ENCODE results near the gene PMFBP1.
"Not testable (repeated sequence)": the region's sequence is repeated elsewhere in the genome, so short reads cannot be mapped to it uniquely, and the experiment has no call there.

The PMFBP1 gene

DNA sequence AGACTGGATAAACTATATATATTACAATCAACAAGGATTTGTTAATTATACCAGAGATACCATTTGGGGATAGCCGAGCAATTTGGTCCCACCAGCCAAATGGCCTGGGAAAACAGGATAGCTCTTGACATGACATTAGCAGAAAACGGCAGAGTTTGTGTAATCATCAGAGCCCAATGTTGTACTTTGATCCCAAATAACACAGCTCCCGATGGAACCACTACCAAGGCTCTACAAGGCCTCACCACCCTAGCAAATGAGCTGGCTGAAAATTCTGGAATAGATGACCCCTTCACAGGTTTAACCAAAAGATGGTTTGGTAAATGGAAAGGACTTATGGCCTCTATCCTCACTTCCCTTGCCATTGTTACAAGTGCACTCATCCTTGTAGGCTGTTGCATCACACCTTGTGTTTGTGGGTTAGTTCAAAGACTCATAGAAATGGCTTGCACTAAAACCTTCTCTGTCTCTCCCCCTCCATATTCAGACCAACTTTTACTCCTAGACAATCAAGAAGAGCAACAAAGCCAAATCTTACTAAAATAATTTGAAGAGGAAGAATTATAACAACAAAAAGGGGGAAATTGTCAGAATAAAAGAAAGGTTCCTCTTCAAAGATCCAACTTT lies 88.1 kb downstream of the PMFBP1 start:
- in situ Hi-C loops (cut with HindIII; ENCODE audit: low pct_ligation_motif_present, low pct_unique_long_range_greater_than_20kb, low sequenced_read_pairs) = no loop called here
- no peak for DNase-seq

DNA sequence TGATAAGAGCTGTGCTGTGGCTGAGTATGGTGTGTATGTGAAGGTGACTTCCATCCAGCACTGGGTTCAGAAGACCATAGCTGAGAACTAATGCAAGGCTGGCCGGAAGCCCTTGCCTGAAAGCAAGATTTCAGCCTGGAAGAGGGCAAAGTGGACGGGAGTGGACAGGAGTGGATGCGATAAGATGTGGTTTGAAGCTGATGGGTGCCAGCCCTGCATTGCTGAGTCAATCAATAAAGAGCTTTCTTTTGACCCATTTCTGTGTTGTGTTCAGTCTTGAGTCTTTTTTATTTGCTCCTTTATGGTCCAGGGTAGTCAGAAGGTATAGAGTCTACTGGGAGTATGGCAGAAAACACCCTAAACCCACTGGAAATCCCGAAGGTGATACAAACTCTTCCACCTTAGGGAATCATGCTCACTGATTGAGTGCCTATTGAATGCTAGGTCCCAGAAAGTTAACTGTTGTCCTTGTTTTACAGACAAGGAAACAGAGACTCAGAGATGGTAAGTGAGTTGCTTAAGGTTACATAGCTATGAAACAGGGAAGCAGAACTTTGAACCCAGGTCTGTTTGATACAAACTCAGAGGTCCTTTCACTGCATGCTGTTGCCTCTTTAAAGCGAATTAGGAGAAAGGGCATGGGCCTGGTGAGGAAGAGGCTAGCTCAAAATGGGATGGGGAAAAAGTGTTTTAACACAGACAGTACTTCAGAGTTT lies 94.8 kb downstream of the PMFBP1 start:
- in situ Hi-C loops (cut with HindIII; ENCODE audit: low pct_ligation_motif_present, low pct_unique_long_range_greater_than_20kb, low sequenced_read_pairs); DNase-seq: not testable (repeated sequence)

DNA sequence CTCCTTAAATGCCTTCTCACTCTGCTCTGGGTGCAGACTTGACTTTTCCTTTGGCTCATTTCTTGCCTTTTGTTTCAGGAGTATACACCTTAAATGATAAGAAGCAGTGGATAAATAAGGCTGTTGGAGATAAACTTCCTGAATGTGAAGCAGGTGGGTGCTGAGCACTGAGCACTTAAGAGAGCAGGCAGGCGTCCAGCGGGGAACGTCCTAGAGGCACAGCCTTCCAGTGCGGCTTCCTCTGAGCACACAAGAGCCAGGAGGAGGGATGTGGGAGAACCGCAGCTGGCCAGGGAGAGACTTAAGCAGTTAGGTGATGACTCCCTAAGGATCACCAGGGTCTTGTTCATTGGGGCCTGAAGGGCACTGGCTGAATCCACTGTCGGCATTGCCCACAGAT lies 96.9 kb downstream of the PMFBP1 start:
- in situ Hi-C loops (cut with HindIII; ENCODE audit: low pct_ligation_motif_present, low pct_unique_long_range_greater_than_20kb, low sequenced_read_pairs); DNase-seq: not testable (repeated sequence)

DNA sequence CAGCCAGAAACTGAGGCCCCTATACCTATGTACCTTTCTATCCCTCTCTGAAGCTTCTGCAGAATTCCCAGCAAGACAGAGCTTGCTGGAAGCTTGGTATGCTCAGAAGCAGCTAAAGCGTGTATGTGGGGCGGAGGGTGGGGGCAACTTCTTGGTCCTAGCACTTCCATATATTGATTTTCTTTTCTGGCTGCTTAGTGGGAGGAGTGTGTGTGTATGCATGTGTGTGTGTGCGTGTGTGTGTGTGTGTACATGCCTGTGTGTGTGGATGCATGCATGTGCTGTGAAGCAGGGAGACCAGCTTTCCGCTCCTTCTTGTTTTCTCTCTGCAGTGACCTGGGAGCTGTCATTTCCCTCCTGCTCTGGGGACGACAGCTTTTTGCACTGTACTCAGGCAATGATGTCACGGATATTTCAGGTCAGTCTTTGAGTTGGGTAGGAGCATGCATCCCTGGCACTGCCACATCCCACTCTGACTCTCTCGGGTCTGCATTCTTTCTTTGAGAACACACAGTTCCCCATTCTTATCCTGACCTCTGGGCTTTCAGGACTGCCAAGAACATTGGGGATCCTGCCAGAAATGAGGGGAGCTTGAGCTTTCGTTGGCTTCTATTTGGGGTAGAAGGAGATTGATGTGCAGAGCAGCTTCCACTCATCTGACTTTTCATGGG lies 98.3 kb downstream of the PMFBP1 start:
- no peak for DNase-seq
- in situ Hi-C loops (cut with HindIII; ENCODE audit: low pct_ligation_motif_present, low pct_unique_long_range_greater_than_20kb, low sequenced_read_pairs) = no loop called here

DNA sequence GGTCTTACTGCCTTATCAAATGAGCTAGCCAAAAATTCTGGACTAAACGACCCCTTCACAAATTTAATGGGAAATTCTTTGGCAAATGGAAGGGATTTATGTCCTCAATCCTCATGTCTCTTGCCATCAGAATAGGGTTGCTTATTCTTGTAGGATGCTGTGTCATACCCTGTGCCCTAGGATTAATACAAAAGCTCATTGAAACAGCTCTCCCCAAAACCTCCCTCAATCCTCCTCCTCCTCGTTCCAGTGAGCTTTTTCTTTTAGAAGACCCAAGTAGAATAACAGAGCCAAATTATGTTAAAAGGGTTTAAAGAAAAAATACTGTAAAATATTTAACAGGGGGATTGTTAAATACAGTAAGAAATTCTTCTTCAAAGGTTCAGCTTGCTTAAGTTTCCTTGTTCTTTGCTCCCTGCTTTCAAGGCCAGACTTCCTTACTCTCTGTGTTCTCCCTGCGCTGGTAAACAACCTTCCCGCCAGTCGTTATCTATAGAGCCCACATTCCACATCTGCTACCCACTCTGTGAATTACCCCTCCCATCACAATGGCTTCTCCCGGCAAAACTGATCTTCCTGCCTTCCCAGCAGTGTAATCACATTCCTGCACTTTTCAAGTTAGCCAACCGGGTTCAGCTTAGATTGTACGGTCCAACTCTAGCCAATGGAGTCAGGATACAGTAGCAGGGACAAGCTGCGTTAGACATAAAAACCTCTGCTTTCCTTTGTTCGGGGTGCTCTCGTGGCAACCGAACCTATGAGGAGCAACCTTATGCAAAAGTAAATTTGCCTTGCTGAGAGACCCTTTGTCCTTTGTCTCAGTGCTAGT lies 99.2 kb downstream of the PMFBP1 start:
- in situ Hi-C loops (cut with HindIII; ENCODE audit: low pct_ligation_motif_present, low pct_unique_long_range_greater_than_20kb, low sequenced_read_pairs) = no loop called here
- no peak for DNase-seq
